Kidney (tissue), 14 donors: Measurements from ENCODE around the gene RNF168. TPM values are rescaled to one million over a fixed set of nuclear protein-coding genes. Genes with fewer than 3 reads are reported as not detected.
A peak's percentile ranks its signal among the peaks of the same experiment; 100 is the strongest.
"Not testable (repeated sequence)": the region's sequence is repeated elsewhere in the genome, so short reads cannot be mapped to it uniquely, and the experiment has no call there.

Experiments
- DNase-seq, 5 donors: peaks; one replicate each; pipeline ENCODE4 v3.0.0-alpha.2; 2013 to 2020
- FAIRE-seq: peaks from 2 replicates; lab custom pipeline; 2012; peaks lifted over from hg19 to GRCh38; lab: Jason Lieb, UNC
- H3K27ac ChIP-seq, 2 donors: one replicate each; pipeline ENCODE4 v1.7.0; 2013; ENCODE audit warnings: low read depth in 2 of 2, low read length in 2 of 2, inconsistent platforms in 1 of 2
- H3K27me3 ChIP-seq: one replicate; pipeline ENCODE4 v1.7.1; 2013; ENCODE audit warnings: low read length, inconsistent platforms; ENCODE audit not compliant: control insufficient read depth, insufficient read depth
- H3K36me3 ChIP-seq, 3 donors: one replicate each; pipeline versions ENCODE4 v1.7.0 to v1.7.1; 2013; ENCODE audit warnings: low read length in 3 of 3, control low read depth in 1 of 3, inconsistent platforms in 1 of 3; ENCODE audit not compliant: insufficient read depth in 3 of 3, control insufficient read depth in 2 of 3
- H3K4me1 ChIP-seq, 3 donors: one replicate each; pipeline versions ENCODE4 v1.7.0 to v1.7.1; 2013; ENCODE audit warnings: low read length in 3 of 3, inconsistent platforms in 1 of 3, low read depth in 1 of 3; ENCODE audit not compliant: control insufficient read depth in 2 of 3, insufficient read depth in 2 of 3
- H3K4me3 ChIP-seq, 3 donors: one replicate each; pipeline versions ENCODE4 v1.7.0 to v1.8.1; 2013; ENCODE audit warnings: low read length in 3 of 3, control low read depth in 1 of 3, inconsistent platforms in 1 of 3
- H3K9ac ChIP-seq, 3 donors: one replicate each; pipeline versions ENCODE4 v1.7.0 to v1.7.1; 2013; ENCODE audit warnings: low read length in 3 of 3, control low read depth in 1 of 3, inconsistent platforms in 1 of 3
- H3K9me3 ChIP-seq, 3 donors: one replicate each; pipeline versions ENCODE4 v1.7.0 to v1.7.1; 2013; ENCODE audit warnings: low read length in 3 of 3, control low read depth in 1 of 3, inconsistent platforms in 1 of 3; ENCODE audit not compliant: control insufficient read depth in 2 of 3, insufficient read depth in 1 of 3
- intact Hi-C: fragments of 100-400 bp; cut with DNase I; formaldehyde crosslinking; loops from one replicate; pipeline ENCODE4 v1.11.1; 2022
- polyA plus RNA-seq: library from polyadenylated mRNA; stranded (reverse); fragments of 350-450 nt; fragmentation: Illumina TruSeq; extraction: RNeasy Lipid Tissue Mini Kit (QIAGEN cat#74804); gene quantifications from one replicate; pipeline ENCODE4 v1.2.3, GENCODE V29; 2014; ENCODE audit warnings: low read depth, low replicate concordance; ENCODE audit not compliant: insufficient read depth
- total RNA-seq: library from RNA; stranded (reverse); fragmentation: NEBNext Ultra II Directional; extraction: Animal tissue kit (Norgen Biotek cat#: 25700); gene quantifications from one replicate; pipeline ENCODE4 v1.2.1, GENCODE V29; 2021
- TF ChIP-seq, protein P1 (sequence below): IDR thresholded peaks from 3 replicates; pipeline ENCODE4 v1.5.1; 2012; ENCODE audit warnings: mild to moderate bottlenecking, moderate library complexity, borderline replicate concordance; ENCODE audit not compliant: insufficient read depth; ENCODE audit errors: extremely low read depth
- donor health status: control.
- donor health status: control.
- donor health status: control.
- donor health status: control.
- donor health status: control.
- donor health status: DM: yes; HTN: yes; CAD: no.
- donor health status: Normal renal cell carcinoma (clear cell type).

Gene RNF168
- total and polyA plus RNA-seq, 2 donors from 2014 or later: 3.2 to 19.5 TPM

DNA sequence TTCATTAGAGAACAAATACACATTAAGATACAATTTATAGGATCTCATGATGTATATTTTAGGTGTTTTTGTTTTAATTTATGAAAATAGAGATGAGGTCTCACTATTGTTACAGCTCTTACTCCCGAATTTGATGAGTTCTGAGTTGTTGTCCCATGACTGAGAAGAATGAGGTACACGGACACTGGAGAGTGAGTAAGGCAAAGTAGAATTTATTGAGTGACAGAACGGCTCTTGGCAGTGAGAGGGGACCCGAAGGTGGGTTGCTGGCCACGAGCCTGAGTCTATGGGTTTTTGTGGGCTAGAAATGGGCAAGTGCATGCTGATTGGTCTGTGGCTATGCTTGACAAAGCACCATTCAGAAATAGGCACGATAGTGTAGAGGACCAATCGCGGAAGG, 3.1 kb upstream of the RNF168 start:
- Histone ChIP-seq H3K36me3 (no peaks in the 10 kb centered on the region), H3K4me1 (peaks cover 0 to under 1% (median 0%) of the 10 kb centered on the region in 3 donors), H3K27me3 (no peaks in the 10 kb centered on the region), H3K9me3 (peaks cover 0 to 6% (median 5%) of the 10 kb centered on the region in 3 donors), H3K27ac (no peak overlapping the region), H3K9ac (no peak overlapping the region), H3K4me3 (no peak overlapping the region)
- DNase-seq (no peak), FAIRE-seq (no peak)
- intact Hi-C loops: no loop called here
- TF ChIP-seq, protein P1, sequence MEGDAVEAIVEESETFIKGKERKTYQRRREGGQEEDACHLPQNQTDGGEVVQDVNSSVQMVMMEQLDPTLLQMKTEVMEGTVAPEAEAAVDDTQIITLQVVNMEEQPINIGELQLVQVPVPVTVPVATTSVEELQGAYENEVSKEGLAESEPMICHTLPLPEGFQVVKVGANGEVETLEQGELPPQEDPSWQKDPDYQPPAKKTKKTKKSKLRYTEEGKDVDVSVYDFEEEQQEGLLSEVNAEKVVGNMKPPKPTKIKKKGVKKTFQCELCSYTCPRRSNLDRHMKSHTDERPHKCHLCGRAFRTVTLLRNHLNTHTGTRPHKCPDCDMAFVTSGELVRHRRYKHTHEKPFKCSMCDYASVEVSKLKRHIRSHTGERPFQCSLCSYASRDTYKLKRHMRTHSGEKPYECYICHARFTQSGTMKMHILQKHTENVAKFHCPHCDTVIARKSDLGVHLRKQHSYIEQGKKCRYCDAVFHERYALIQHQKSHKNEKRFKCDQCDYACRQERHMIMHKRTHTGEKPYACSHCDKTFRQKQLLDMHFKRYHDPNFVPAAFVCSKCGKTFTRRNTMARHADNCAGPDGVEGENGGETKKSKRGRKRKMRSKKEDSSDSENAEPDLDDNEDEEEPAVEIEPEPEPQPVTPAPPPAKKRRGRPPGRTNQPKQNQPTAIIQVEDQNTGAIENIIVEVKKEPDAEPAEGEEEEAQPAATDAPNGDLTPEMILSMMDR: no peak

DNA sequence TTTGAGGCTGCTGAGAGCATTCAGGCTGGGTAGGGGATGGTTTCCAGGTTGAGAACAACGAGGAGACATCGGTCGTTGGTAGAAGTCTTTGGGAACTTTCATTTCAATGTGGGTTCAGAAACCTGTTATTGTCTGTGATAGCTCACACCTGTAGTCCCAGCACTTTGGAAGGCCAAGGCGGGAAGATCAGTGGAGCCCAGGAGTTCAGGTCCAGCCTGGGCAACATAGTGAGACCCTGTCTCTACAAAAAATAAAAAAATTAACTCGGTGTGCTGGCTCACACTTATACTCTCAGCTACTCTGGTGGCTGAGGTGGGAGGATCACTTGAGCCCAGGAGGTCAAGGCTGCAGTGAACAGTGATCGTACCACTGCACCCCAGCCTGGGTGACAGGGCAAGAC, 988 bp upstream of the RNF168 start:
- Histone ChIP-seq H3K9ac (no peak overlapping the region), H3K36me3 (no peaks in the 10 kb centered on the region), H3K4me3 (no peak overlapping the region), H3K4me1 (peaks cover 0 to 8% (median 3%) of the 10 kb centered on the region in 3 donors), H3K9me3 (peaks cover 0 to 6% (median 5%) of the 10 kb centered on the region in 3 donors), H3K27ac (no peak overlapping the region), H3K27me3 (no peaks in the 10 kb centered on the region)
- TF ChIP-seq, protein P1: no peak
- DNase-seq (no peak), FAIRE-seq (no peak)
- intact Hi-C loops: no loop called here

DNA sequence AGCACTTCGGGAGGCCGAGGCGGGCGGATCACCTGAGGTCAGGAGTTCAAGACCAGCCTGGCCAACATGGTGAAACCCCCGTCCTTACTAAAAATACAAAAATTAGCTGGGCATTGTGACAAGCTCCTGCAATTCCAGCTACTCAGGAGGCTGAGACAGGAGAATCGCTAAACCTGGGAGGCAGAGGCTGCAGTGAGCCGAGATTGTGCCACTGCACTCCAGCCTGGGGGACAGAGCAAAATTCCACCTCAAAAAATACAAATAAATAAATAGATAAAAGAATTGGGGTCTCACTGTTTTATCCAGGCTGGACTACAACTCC, 470 bp upstream of the RNF168 start:
- H3K9ac ChIP-seq: peak overlapping the region in 1 of 3 donors; percentile 33
- intact Hi-C loops: not testable (repeated sequence)
- H3K27ac ChIP-seq: peak overlapping the region; percentile 91 to 93

DNA sequence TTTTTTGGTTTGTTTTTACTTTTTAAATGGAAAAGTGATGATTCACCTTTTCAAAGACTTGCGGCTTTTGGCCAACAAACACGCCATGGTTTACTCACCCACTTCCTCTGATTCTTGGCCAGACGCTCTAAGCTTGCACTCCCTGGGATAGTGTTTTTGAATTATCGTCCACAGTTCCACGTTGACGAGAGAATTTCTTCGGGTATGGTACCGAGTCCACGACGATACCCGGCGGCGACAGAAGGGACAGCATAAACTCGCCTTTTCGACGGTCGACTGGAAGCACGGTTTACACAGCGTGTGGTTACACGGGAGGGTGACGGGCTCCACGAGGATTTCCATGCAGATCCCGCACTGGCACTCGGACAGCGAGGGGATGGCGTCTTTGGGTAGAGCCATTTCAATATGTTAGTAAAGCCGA, 783 bp downstream of the RNF168 start:
- FAIRE-seq (no peak), DNase-seq (peak; percentile 41 to 82 (median 61))
- H3K9ac ChIP-seq: peak overlapping the region; percentile 42 to 97 (median 93)
- peaks cover 0 to 8% (median 3%) of the 10 kb centered on the region in 3 donors for H3K4me1 ChIP-seq
- no peaks in the 10 kb centered on the region for H3K36me3 ChIP-seq
- intact Hi-C loops: no loop called here
- H3K9me3 ChIP-seq: peaks cover 0 to 6% (median 5%) of the 10 kb centered on the region in 3 donors
- H3K27me3 ChIP-seq: no peaks in the 10 kb centered on the region
- peak overlapping the region; percentile 91 to 93 for H3K27ac ChIP-seq
- TF ChIP-seq, protein P1: no peak
- H3K4me3 ChIP-seq: peak overlapping the region; percentile 84 to 96 (median 96)

More for the DNA sequence above, 470 bp upstream of the RNF168 start:
- not testable (repeated sequence) for FAIRE-seq, H3K36me3 ChIP-seq, H3K9me3 ChIP-seq, H3K4me1 ChIP-seq, H3K27me3 ChIP-seq, DNase-seq
- H3K4me3 ChIP-seq: peak overlapping the region; percentile 57 to 96 (median 96)
